HG03378 (cell line): ENCODE results near the gene IGFBP5.

Source experiments
- ATAC-seq: cut with Tn5 transposase; IDR thresholded peaks from one replicate; pipeline ENCODE4 v1.9.1; 2021; ENCODE audit warnings: mild to moderate bottlenecking, moderate library complexity; ENCODE audit not compliant: unreplicated experiment

Gene IGFBP5

GRCh38 chr2:216666461-216667233 is 28.7 kb downstream of the IGFBP5 start:
- peak; percentile 62 for ATAC-seq

GRCh38 chr2:216665717-216666116 is 29.6 kb downstream of the IGFBP5 start:
- no peak for ATAC-seq

GRCh38 chr2:216665242-216665641 is 30.1 kb downstream of the IGFBP5 start:
- no peak for ATAC-seq

GRCh38 chr2:216664593-216665034 is 30.7 kb downstream of the IGFBP5 start:
- ATAC-seq, result peak; percentile 78

- no peak for ATAC-seq
Measured at GRCh38 chr2:216663846-216664245, 31.5 kb downstream of the IGFBP5 start.

GRCh38 chr2:216663106-216663505 is 32.2 kb downstream of the IGFBP5 start:
- no peak for ATAC-seq

GRCh38 chr2:216661639-216662375 is 33.5 kb downstream of the IGFBP5 start:
- ATAC-seq, result no peak

- ATAC-seq, result no peak
Measured at GRCh38 chr2:216661051-216661450, 34.3 kb downstream of the IGFBP5 start.

- no peak for ATAC-seq
Measured at GRCh38 chr2:216660496-216660895, 34.9 kb downstream of the IGFBP5 start.

- no peak for ATAC-seq
Measured at GRCh38 chr2:216659276-216659675, 36.1 kb downstream of the IGFBP5 start.

GRCh38 chr2:216658757-216659156 is 36.6 kb downstream of the IGFBP5 start:
- ATAC-seq, result no peak

GRCh38 chr2:216657980-216658379 is 37.4 kb downstream of the IGFBP5 start:
- no peak for ATAC-seq

GRCh38 chr2:216657086-216657855 is 38.1 kb downstream of the IGFBP5 start:
- ATAC-seq, result no peak

GRCh38 chr2:216654528-216655052 is 40.8 kb downstream of the IGFBP5 start:
- no peak for ATAC-seq

GRCh38 chr2:216653931-216654365 is 41.4 kb downstream of the IGFBP5 start:
- ATAC-seq, result no peak

GRCh38 chr2:216653093-216653799 is 42.1 kb downstream of the IGFBP5 start:
- no peak for ATAC-seq

- ATAC-seq, result no peak
Measured at GRCh38 chr2:216652566-216652965, 42.8 kb downstream of the IGFBP5 start.

- ATAC-seq, result no peak
Measured at GRCh38 chr2:216651351-216651881, 43.9 kb downstream of the IGFBP5 start.

- ATAC-seq, result no peak
Measured at GRCh38 chr2:216650626-216651257, 44.6 kb downstream of the IGFBP5 start.

GRCh38 chr2:216649574-216649973 is 45.8 kb downstream of the IGFBP5 start:
- no peak for ATAC-seq
